Stimulated activated CD8-positive, alpha-beta memory T cell treated with anti-CD3 and anti-CD28 coated beads, Interleukin-7, amount 100 ng/mL, for 24 hours (primary cell): ENCODE results near the gene RASAL3.

Experiments
- DNase-seq: peaks from one replicate; pipeline ENCODE4 v3.0.0-alpha.2; 2020; ENCODE audit warnings: low read depth

Gene RASAL3

DNA sequence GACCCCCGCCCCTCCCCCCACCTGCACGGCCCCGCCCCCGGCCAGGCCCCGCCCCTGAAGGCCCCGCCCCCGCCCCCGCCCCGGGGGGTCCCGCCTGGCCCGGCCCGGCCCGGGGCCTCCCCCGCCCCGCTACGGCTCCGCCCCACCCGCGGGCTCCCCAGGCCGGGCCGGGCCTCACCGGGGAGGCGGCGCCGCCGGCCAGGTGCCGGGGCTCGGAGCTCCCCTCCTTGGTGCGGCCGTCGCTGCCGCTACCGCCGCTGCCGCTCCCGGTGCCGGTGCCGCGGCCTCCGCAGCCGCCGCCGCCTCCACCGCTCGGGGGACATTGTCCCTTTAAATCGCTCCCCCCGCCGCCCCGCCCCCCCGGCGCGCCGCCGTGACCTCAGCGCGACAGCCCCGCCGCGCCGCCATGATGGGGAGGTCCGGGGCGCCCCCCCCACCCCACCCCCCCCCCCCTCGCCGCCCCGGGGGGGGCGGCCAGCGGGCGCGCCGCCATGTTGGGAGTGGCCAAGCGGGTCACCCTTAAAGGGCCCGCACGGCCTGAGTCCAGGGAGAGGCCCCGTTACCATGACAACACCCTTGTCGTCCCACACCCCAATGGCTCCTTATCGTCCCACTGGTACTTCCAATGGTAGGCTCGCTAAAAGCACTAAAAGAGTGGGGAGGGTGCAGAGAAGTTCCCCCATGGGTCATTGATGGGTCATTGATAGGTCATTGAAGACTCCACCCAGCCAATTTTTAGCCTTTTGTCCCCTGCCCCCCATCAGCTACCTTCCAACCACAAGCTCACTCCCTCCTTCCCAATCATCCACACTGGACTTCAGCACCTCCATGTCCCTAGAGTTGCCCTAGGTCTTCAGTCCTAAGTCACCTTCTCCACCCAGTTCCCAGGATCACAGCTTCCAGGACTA lies 14.5 kb downstream of the RASAL3 start, which contains the start of gene WIZ:
TSS of gene WIZ (minus strand) at position 337 of the 908 bp plus-strand sequence. CDS start 1,649 bp downstream, outside the sequence.
- DNase-seq = peak; percentile 68

DNA sequence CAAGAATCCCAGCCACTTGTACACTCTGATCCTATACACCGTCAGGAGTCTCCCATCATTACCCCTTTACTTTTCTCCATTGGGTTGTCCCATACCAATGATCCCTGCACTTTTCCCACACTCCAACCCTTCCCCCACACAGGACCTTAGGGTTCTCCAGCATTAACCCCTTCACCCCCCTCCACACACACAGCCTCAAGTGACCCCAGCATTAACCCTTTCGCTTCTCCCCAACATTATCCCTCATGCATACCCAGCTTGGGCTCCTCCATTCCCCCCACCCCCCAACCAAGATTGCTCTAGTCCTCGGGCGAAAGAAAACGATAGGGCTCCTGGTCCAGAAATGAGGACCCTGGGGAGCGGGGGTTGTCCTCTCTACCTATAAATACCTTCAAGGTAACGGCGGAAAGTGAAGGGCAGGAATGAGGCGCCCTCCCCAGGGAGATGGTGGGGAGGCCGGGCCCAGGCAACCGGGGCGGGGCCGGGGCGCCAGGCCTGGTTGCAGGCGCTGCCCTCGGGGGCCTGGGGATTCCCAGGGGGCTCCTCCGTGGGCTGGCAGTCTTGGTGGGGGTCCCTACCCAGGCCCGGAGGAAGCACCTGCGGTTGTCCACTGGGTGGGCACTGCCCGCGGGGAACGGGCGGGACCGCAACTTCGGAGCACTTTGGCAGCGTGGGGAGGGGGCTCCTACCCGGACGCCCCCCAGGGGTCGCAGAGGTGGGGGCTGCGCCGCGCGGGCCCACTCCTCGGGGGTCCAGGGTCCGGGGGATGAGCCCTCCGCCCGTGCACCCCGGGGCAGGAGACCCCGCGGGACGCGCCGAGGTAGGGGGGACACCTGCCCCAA lies 15.3 kb downstream of the RASAL3 start:
- DNase-seq = no peak

DNA sequence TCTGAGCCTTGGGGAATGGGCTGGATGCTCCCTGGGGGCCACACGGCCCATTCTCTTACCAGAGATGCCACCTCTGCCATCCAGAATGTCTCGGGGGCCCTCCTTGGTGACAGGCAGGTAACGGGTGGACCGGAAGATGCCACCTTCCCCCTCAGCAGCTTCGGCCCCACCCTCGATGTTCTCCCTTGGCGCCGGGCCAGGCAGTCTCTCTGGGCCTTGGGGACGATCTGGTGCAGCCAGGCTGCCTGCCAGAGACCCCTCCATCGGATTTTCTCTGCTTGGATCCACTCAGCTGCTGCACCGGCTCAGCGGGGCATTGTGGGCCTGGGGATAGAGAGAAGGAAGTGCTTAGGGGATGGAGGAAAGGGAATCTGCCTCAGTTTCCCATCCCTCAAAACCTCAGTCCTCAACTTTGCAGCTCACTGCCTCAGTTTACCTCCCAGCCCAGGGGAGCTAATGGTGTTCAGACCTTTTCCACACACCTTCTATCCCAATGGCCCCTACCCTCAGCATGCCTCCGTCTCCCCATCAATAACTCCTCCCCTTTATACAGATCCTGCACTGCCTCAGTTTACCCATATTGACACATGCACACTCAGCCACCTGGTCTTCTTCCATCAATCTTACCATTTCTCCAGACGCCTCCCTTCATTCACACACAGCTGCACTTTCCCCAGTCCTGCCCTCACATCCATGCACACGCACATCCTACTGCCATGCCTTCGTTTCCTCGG lies 16.1 kb downstream of the RASAL3 start:
- no peak for DNase-seq

DNA sequence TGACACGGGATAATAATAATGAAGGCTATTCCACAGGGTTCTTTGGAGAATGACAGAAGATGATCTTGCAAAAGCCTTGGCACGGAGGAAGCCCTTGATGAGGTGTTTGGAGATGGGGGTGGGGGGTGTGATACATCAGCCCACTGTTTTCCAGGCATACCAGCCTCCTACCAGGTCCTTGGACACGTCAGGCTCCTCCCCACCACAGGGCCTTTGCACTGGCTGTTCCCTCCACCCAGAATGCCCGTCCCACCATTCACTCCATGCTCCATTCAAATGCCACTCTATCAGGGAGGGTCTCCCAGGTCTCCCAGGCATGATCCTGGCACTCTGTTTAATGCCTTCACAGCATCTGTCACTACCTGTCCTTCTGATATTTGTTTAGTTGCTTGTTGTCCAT lies 17.3 kb downstream of the RASAL3 start:
- DNase-seq = no peak

DNA sequence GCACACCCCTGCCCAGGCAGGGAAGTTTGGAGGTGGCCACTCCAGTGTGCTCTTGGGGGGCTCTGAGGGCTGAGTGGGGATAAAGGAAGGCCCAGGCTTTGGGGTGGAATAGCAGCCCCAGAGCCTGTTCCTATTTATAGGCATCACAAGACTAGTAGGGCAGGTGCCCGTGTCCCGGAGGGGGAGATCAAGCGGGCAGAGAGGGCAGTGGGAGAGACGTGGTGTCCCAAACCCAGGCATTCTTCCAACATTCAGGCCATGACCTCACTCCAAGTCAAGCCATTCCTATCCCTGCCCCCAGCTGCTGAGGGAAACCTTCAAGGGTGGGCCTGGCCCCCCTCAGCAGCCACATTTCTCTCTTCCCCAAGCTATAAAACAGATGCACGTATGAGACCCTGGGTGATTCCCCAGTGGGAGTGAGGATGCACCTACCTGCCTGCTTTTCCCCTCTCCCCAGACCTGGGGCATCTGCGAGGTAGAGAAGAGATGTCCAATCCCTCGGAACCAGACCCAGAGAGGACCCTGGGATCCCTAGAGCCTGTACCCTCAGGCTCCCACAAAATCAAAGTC lies 18.5 kb downstream of the RASAL3 start:
- DNase-seq = no peak

DNA sequence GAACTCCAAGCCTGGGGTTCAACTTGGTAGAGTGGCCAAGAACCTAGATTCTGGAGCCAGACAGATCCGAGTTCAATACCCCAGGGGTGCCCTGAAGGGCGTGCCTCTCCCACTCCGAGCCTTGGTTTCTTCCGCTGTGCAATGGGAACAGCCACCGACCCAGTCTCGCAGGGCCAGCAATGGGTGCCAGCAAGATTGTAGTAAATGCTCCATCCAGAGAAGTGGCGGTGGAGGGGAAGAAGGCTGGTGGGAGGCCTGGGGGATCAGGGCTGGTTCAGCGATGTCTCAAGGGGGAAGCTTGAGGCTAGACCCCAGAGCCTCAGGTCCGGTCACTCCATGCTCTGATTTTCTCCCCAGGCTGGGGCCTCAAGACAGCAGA lies 19.1 kb downstream of the RASAL3 start:
- DNase-seq = no peak

DNA sequence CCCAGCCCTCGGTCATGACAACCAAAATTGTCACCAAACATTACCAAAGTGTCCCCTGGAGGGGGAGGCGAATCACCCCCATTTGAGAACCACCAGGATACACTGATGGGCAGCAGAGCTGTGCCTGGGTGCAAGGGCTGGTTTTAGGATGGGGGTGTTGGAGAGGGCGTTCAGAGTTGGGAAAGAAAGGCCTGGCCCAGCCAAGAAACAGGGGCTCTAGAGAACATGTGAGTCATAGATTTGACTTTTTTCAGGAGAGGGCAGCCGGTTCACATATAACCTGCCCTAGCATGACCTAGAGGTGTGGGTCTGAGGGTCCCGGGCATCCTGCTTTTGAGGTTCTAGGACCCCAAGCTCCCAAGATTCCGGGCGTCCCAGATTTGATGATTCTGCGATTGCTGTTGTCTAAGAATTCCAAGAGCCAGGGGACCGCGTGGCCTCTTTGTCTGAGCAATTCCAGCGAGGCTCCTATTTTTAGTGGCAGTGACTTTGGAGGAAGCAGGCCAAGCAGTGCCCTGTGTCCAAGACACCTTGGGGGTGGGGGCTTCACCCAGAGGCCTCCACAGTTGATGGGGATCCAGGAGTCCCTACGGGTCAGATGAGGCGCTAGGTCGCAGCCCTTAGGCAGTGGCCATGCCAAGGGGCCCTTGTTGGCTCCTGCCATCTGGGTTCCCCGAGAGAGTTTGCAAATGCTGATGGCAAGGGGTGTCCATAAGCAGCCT lies 19.7 kb downstream of the RASAL3 start:
- DNase-seq = no peak

DNA sequence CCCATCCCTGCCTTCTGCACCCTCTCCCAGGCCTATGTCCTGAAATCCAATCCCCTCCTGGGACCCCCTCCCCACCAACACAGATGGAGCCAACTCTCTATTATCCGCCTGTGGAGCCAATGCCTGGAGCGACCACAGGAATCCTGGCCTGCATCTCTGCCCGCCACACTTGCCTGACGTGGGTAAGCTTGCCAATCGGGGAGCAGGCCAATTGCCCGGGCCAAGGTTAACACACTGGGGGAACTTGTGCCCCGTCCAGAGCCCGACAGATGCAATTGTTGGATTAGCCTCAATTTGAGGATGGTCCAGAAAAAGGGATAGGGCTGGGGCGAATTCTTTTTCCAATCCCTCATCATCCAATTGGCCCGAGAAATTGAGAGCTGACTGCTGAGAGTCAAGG lies 20.5 kb downstream of the RASAL3 start:
- DNase-seq = no peak

DNA sequence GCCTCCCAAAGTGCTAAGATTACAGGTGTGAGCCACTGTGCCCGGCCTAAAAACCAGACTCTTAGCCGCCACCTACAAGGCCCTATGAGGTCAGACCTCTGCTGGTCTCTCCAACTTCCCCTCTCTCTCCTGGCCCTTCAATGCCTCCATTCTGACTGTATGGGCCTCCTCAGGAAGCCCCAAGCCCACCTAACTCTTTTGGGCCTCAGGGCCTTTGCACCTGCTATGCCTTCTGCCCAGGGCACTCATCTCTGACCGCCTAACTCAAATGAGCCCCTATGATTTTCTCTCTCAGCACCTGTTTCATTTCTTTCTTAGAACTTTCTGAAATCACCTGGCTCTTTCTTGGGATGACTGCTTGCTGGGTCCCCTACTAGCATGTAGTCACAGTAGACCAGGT lies 21.0 kb downstream of the RASAL3 start:
- no peak for DNase-seq

DNA sequence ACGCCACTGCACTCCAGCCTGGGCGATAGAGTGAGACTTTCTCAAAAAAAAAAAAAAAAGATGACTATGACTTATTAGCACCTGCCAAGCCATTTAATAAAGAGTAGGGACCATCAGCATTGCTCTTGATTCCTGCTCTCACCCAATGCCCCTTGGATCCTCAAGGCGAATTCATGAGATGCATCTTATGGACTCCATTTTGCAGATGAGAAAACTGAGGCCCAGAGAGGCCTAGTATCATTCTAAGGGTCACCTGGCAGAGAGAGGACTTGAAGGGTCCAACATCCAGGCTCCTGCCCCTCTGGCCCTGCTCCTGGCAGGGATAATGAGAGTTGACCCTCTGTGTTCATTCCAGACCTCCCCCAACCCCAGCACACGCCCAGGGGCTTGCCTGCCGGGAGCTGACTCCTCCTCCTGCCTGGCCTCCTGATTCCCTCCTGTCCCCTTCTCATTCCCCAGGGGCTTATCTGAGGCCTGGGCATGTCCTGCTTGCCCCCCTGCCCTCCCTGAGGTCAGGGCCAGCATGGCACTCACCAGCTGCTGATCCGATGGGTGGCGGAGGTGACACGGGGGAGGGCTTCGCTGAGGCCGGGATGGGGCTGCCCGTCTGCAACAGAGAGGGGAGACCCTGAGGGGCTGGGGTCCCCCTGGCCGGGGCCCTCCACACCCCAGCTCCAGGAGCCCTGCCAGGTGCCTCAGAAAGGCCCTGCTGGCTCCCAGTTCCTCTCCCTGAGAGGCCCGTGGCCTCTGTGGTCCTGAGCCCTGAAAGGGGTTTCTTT lies 22.0 kb downstream of the RASAL3 start:
- no peak for DNase-seq

DNA sequence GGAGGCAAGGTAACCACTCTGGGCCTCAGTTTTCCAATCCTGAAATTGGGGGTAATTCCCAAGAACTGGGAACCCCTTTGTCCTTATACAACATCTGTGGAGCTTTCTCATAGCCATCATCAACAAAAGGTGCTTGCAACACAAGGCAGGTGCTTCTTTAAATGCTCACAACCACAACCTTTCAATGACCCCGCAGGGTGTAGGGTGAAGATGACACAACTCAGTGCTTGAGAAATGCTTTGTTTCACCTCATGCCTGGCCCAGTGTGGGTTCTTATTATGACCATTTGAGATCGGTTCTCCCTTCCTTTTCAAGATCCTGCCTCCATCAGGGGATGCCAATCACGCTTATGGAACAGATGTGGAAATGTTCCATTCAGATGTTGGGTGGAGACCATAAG lies 23.0 kb downstream of the RASAL3 start:
- DNase-seq = no peak

DNA sequence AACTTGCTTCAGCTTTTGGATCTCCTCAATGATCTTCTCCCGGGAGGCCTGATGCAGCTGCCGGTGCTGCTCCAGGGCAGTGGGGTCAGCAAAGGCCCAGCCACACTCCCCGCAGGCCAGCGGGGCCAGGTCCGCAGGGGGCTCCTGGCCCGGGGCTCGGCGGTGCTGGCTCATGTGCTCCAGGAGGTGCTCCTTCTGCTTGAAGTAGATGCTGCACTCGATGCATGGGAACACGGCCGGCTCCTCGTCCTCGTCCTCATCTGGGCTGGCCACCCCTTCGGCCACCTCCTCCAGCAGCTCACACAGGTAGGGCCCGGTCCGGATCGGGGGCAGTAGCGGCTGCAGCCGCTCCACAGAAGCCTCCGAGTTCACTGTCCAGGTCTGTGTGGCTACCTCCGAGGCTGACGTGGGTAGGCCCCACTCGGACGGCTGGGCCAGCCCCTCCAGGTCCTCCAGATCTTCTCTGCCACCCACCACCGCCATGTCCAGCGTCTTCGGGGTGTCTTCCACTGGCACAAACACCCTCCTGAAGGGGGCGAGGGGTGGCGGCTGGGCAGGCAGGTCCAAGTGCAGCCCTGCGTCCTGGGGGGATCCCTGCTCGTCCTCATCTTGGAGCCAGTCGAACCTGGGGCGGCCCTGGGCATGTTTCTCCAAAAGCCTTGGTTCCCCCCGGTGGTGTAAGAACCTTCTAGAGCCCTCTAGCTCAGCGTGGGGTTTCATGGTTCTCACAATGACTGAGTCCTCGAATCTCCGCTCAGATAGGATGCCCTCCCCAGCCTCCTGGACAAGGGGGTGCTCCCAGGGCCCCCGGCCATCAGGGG lies 24.3 kb downstream of the RASAL3 start:
- DNase-seq = no peak

DNA sequence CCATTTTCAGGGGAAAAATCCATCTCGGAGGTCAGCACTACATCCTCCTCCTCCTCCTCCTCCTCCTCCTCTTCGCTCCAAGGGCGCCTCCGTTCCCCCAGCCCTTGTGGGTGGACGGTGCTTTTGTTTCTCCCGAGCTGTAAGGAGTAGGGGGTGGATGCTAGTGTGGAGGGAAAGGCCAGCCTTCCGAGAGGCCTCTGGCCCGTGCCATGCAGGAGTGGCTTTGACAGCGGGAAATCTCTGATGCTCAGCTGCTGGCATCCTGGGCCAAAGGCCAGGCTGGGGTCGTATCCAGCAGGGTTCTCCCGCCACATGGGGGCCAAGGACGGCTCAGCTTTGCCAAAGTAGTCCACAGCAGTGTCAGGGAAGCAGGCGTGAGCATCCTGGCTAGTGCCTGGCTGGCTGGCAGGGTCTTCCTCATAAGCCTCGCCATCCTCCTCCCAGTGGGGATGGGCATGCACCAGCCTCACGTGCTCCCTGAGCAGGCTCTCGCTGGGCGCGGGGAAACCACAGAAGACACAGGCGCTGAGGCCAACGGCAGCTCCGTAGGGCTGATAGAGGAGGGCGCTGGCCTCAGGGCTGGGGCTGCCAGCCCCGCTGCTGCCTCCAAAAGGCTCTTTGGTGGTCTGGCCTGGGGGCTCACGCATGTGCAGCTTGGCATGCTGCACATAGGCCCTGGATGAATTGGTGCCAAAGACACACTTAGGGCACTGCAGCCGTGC lies 25.1 kb downstream of the RASAL3 start:
- DNase-seq = no peak

DNA sequence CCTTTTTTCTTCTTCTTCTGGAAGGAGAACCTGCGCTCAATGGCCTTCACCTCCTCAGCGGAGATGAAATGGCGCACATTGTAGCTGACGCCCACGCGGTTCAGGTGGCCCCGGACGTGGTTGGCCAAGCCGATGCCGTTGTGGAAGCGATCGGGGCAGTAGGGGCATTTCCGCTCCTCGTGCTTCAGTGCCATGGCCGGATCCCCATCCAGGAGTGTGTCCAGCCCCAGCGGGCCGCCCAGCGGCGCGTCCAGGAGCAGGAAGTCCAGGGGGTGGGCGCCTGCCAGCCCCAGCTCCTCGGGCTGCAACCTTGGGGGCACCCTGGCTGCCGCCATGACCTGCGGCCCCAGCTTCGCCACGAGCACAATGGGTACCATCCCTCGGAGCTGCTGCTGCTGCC lies 25.8 kb downstream of the RASAL3 start:
- DNase-seq = no peak

DNA sequence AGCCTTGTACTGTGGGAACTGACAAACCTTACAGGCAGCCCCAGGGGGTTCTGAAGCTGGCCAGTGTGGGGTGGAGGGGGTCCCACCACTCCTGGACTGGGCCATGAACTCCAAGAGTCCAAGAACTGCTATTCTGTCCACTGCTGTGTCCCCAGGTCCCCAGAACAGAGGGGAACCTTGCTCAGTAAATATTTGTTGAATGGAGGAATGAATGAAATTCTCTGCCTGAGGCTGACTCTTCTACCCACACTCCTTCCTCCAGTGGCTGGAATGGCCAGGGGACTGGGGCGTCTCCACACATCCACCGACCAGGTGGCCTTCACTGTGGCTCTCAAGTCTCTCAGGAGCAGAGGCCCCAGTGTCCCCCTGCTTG lies 26.2 kb downstream of the RASAL3 start:
- DNase-seq = no peak

DNA sequence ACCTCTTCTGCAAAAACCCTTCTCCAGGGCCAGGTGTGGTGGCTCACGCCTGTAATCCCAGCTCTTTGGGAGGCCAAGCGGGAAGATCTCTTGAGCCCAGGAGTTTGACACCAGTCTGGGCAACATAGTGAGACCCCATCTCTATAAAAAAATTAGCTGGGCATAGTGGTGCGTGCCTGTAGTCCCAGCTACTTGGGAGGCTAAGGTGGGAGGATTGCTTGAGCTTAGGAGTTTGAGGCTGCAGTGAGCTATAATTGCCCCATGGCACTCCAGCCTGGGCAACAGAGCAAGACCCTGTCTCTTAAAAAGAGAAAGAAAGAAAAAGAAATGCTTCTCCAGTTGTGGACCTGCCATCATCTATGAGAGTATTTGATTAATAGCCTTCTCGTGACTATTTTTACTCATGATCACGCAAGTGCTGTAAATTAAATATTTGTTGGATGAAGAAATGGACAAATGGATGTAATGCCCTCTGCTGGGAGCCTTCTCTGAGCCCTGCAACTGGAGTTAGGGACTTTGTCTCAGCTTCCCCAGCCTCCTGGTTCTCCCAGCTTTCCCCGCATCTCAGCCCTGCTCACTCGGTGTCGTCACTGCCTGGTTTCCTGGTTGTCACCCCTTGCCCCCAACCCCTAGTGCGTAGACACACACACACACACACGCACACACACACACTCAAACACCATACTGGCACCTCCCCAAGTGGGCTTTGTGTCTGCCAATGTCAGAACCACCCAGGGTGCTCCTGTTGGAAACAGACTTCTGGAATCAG lies 26.8 kb downstream of the RASAL3 start:
- no peak for DNase-seq

DNA sequence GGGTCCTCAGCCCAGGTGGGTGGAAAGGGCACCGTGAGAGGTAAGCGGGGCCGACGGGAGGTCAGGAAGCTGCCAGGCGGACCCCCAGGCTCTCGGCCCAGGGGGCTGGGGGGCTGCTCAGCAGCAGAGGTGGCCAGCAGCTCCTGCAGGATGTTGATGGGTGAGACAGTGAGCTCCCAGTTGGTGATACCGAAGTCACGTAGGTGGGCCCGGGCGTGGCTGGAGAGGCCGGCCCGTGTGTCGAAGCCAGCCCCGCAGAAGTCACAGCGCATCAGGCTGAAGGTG lies 27.6 kb downstream of the RASAL3 start:
- DNase-seq = no peak

DNA sequence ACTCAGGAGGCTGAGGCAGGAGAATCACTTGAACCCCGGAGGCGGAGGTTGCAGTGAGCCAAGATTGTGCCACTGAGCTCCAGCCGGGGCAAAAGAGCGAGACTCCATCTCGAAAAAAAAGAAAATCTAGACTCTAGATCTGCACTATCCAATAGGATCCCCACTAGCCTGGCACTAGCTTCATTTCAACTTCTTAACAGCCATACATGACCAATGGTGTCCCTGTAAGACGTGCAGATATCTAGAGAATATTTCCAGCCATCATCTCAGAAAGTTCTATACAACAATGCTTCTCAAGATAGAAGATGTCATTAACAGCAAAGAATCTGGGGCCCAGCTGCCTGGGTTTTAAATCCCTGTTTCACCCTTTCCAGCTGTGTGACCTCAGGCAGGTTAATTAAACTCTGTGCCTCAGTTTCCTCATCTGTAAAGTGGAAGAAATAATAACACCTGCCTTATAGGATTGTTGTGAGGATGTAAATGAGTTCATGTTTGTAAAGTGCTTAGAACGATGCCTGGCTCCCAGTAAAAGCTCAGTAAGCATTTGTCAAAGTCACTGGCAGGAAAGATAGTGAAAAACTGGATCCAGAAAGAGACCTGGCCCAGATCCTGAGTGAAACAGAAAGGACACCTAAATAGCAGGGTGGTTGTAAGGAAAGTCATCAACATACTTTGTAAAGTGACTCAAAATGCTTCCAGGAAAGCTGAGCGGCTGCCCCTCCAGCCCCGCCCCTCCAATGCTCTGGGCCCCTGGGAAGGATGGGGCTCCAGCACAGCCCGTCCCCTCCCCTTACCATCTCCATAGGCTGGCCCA lies 28.1 kb downstream of the RASAL3 start:
- no peak for DNase-seq
